ENCODE results near the gene ADGRF5.

ADGRF5 gene

GRCh38 chr6:46930331-46930730, 8.6 kb upstream of the ADGRF5 start:
- DNase-seq (ENCODE audit: low spot score), result no peak

- no peak for DNase-seq (ENCODE audit: low spot score)
Measured at GRCh38 chr6:46927066-46927465, 5.3 kb upstream of the ADGRF5 start.

GRCh38 chr6:46926481-46926880, 4.7 kb upstream of the ADGRF5 start:
- no peak for DNase-seq (ENCODE audit: low spot score)

GRCh38 chr6:46925563-46926253, 4.0 kb upstream of the ADGRF5 start:
- DNase-seq (ENCODE audit: low spot score), result no peak

GRCh38 chr6:46923476-46923875, 1.7 kb upstream of the ADGRF5 start:
- DNase-seq (ENCODE audit: low spot score), result no peak

DNA sequence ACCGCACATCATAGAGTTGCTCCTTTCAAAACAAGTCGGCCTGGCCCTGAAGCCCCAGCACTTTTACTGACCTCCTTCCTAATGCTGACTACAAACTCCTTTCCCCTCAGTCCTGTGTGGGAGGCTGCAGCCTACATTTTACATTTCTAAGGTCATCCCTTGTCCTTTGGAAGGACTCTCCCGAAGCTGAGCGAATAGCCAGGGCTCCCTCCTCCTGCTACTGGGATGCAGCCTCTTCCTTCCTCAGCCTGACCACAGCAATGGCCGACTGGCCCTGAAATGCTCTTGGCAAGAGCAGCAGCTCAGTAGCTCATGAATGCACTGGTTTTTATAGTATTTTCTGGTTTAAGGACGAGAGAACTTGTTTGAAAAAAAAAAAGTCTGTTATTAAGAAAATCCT, 679 bp downstream of the ADGRF5 start:
- DNase-seq (ENCODE audit: low spot score), result no peak

DNA sequence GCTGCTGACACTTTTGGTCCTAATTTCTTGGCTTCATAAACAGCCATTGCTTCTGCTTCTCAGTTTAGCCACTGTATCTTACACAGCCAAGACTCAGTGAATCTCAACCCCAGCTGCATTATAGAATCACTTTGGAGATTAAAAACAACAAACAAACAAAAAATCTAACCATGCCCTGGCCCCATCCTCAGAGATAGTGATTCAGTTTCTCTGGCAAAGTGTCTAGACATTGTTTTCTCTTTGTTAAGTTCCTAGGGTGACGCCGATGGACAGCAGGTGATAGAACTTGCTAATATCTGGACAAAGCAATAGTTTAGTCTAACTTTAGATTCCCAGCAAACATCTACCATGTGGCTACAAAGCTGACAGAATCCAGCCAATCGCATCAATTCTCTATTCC, 2.9 kb downstream of the ADGRF5 start:
- DNase-seq (ENCODE audit: low spot score), result no peak

GRCh38 chr6:46917002-46917545, 4.7 kb downstream of the ADGRF5 start:
- no peak for DNase-seq (ENCODE audit: low spot score)

DNA sequence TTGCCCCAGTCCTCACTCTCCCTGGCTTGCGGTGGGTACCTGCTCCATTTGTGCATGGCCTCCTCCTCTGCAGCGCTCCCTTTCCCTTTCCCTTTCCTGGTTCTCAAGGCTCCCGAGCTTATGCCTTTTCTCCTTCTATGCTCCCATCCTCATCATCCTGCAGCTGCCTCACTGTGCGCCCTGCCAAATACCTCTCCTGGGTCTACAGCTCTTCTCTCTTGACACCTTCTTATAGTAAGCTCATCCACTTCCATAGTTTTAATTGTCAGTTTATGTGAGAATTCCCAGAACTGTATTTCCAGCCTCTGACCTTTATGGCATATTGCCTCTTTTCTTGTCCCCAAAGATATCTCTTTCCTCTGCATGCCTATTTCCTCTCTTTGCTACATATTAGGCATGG, 5.9 kb downstream of the ADGRF5 start:
- no peak for DNase-seq (ENCODE audit: low spot score)

DNA sequence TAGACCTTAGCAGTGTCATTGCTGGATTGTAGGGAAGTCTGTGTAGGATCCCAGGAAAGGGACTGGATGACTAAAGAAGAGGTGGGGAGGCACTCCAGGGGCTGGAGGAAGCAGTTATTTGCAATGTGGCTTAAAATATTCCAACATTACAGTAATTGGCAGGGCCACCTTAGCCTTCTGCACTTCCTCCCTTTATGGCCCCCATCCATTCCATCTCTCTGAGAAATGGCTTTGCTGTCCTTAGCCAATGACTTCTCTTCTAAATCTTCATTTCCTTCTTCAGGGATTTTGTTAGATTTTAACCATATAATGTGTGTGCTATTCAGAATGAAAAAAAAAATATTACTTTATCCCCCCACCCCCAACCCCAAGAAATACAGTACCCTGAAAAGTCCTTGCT, 6.4 kb downstream of the ADGRF5 start:
- no peak for DNase-seq (ENCODE audit: low spot score)

- DNase-seq (ENCODE audit: low spot score), result no peak
Measured at GRCh38 chr6:46914279-46914810, 7.4 kb downstream of the ADGRF5 start.

DNA sequence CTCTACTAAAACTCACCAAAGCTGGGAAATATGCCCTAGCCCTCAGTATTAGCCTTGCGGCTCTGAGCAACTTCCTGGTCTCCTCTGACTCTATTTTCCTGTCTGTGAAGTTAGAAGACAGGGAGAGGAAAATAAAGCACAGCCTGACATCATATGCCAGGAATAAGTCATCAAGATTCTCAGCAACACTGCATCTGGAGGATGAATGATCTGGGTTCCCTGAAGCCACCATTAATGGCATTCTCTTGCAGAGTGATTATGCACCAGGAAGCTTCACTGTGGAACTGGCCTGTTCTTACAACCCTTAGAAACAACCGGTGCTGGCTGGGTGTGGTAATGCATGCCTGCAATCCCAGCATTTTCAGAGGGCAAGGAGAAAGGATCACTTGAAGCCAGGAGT, 12.4 kb downstream of the ADGRF5 start:
- DNase-seq (ENCODE audit: low spot score), result no peak

- DNase-seq (ENCODE audit: low spot score), result no peak
Measured at GRCh38 chr6:46906776-46907175, 15.0 kb downstream of the ADGRF5 start.

GRCh38 chr6:46904117-46904516, 17.6 kb downstream of the ADGRF5 start:
- no peak for DNase-seq (ENCODE audit: low spot score)

GRCh38 chr6:46903175-46903574, 18.6 kb downstream of the ADGRF5 start:
- no peak for DNase-seq (ENCODE audit: low spot score)

DNA sequence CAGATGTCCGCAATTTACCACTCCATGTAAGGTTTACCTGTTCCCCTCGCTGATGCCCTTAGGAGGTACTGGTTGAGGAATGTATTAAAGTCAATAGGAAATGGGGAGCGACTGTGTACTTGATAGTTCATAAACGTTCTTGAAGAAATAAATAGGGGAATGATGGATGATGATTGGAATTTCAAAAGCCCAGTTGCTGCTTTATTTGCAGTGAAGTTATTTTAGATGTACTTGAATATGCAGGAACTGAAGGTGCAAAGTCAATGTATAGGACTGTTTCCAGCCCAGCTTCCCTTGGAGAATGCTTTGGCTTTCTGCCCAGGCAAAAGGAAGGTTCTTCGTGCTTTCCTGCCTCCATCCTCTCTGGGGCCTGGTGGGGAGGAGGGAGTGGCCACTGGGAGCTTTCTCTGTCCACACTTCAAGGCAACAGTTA, 19.8 kb downstream of the ADGRF5 start:
- no peak for DNase-seq (ENCODE audit: low spot score)

GRCh38 chr6:46900266-46900665, 21.5 kb downstream of the ADGRF5 start:
- DNase-seq (ENCODE audit: low spot score), result no peak

DNA sequence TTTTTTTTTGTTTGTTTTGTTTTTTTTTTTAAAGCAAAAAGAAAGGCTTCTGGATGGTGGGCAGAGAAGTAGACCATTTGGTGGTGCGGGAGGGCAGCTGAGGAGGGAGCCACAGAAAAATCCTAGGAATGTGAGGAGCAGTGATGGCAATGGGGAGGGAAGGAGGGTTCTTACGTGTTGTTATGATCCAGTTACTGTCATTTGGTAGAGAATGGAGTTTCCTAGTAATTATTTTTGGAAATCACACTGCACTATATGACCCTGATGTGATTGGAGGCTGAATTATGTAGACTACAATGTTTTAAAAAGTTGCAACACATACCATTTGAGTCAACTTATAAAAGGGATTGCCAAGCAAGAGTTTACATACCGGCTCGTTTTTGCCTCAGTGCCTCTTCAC, 22.1 kb downstream of the ADGRF5 start:
- DNase-seq (ENCODE audit: low spot score), result no peak

GRCh38 chr6:46898006-46898405, 23.7 kb downstream of the ADGRF5 start:
- no peak for DNase-seq (ENCODE audit: low spot score)

DNA sequence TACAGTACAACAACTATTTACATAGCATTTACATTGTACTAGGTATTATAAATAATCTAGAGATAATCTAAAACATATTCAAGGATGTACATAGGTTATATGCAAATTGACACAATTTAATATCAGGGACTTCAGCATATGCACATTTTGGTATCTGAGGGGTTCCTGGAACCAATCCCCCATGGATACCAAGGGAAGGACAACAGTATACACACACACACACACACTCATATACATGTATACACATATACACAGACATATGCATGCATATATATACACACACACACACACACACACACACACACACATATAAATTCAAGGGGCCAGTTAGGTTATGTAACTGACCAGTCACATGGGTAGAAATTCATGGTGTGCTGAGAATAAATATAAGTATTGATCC, 24.9 kb downstream of the ADGRF5 start:
- DNase-seq (ENCODE audit: low spot score), result no peak

- DNase-seq (ENCODE audit: low spot score), result no peak
Measured at GRCh38 chr6:46895930-46896329, 25.8 kb downstream of the ADGRF5 start.

- DNase-seq (ENCODE audit: low spot score), result no peak
Measured at GRCh38 chr6:46894433-46894832, 27.3 kb downstream of the ADGRF5 start.

GRCh38 chr6:46893648-46894047, 28.1 kb downstream of the ADGRF5 start:
- DNase-seq (ENCODE audit: low spot score), result no peak

- no peak for DNase-seq (ENCODE audit: low spot score)
Measured at GRCh38 chr6:46891252-46891795, 30.4 kb downstream of the ADGRF5 start.
